H1 (cell line): Measurements from ENCODE around the gene ITPRIPL2. TPM values are rescaled to one million over a fixed set of nuclear protein-coding genes. Genes with fewer than 3 reads are reported as not detected.

ENCODE experiments used
- BACH1 ChIP-seq: IDR thresholded peaks from 2 replicates; pipeline ENCODE4 v1.6.1; 2012; ENCODE audit warnings: low read length, improper control_type of control experiment
- CBX5 ChIP-seq: fragments of 300-800, 300-1000 bp; sonication (generic); IDR thresholded peaks from 2 replicates; pipeline ENCODE4 v1.7.1; 2016; ENCODE audit warnings: antibody characterized with exemption, low read length, low read depth
- CEBPB ChIP-seq: IDR thresholded peaks from 2 replicates; pipeline ENCODE4 v1.6.1; 2012; ENCODE audit warnings: low read depth, low read length
- CHD1 ChIP-seq: IDR thresholded peaks from 2 replicates; pipeline ENCODE4 v1.6.1; 2012; ENCODE audit warnings: low read depth, low read length, improper control_type of control experiment
- CHD7 ChIP-seq: fragments of 300-600 bp; sonication (generic); IDR thresholded peaks from 2 replicates; pipeline ENCODE4 v1.7.1; 2012; ENCODE audit warnings: low read length, moderate library complexity, mild to moderate bottlenecking, inconsistent platforms; ENCODE audit not compliant: insufficient replicate concordance
- E2F6 ChIP-seq: IDR thresholded peaks from 2 replicates; pipeline ENCODE4 v1.6.1; 2012; ENCODE audit warnings: inconsistent platforms
- EGR1 ChIP-seq: IDR thresholded peaks from 2 replicates; pipeline ENCODE4 v1.6.1; 2011; ENCODE audit warnings: low read depth, low read length, borderline replicate concordance
- GTF2F1 ChIP-seq: IDR thresholded peaks from 2 replicates; pipeline ENCODE4 v1.6.1; 2012; ENCODE audit warnings: low read depth, low read length, improper control_type of control experiment, borderline replicate concordance
- MAX ChIP-seq: IDR thresholded peaks from 2 replicates; pipeline ENCODE4 v1.6.1; 2012; ENCODE audit warnings: inconsistent platforms
- POU5F1 ChIP-seq: IDR thresholded peaks from 2 replicates; pipeline ENCODE4 v1.6.1; 2011; ENCODE audit warnings: low read depth, mild to moderate bottlenecking, low read length, moderate library complexity
- TAF7 ChIP-seq: optimal IDR thresholded peaks from 2 replicates; pipeline ENCODE3; 2011; ENCODE audit warnings: low read depth, mild to moderate bottlenecking, inconsistent platforms, low read length, moderate library complexity, borderline replicate concordance
- polyA plus RNA-seq, 7 experiments: library from polyadenylated mRNA; depleted of rRNA in 3 of 7; stranded (reverse) in 5 of 7; unstranded in 2 of 7; fragments of >200 nt in 5 of 7; fragments of 200-250 nt in 2 of 7; gene quantifications; 1 replicate in 5 of 7; 2 replicates in 1 of 7; 4 replicates in 1 of 7; pipeline versions ENCODE4 v1.2.1 to v1.2.3, GENCODE V29; 2011 to 2013; ENCODE audit warnings: missing spikeins in 2 of 7, mixed read lengths in 2 of 7
- total RNA-seq: library from RNA; stranded (reverse); fragmentation: NEBNext Ultra II Directional; extraction: Animal tissue kit (Norgen Biotek cat#: 25700); gene quantifications from 2 replicates; pipeline ENCODE4 v1.2.1, GENCODE V29; 2021

Gene ITPRIPL2
- total and polyA plus RNA-seq, 2 of the 8 experiments (the other 6 are each of a cell fraction or from before 2014, with no cell fraction given) = 1.1 to 3.4 TPM

GRCh38 chr16:19090916-19091315 lies 22.8 kb upstream of the ITPRIPL2 start (continued):
- TF ChIP-seq CHD7 (no peak), BACH1 (no peak), MAX (no peak), GTF2F1 (no peak), CHD1 (no peak), TAF7 (no peak), E2F6 (no peak), EGR1 (no peak), POU5F1 (no peak), CBX5 (no peak), CEBPB (no peak)
